A204.1 (cell line): ENCODE data around the gene TUBB4B.
A peak's percentile ranks its signal among the peaks of the same experiment; 100 is the strongest.

ENCODE experiments used
- FAIRE-seq: peaks from 2 replicates; lab custom pipeline; 2012; peaks lifted over from hg19 to GRCh38; lab: Jason Lieb, UNC

TUBB4B gene

GRCh38 chr9:137213160-137214060 lies 27.7 kb upstream of the TUBB4B start:
- FAIRE-seq = no peak

GRCh38 chr9:137214620-137215019 lies 26.5 kb upstream of the TUBB4B start:
- FAIRE-seq = no peak

GRCh38 chr9:137215196-137215986 lies 25.7 kb upstream of the TUBB4B start:
- no peak for FAIRE-seq

GRCh38 chr9:137216188-137216965 lies 24.7 kb upstream of the TUBB4B start:
- FAIRE-seq = no peak

GRCh38 chr9:137217276-137218211 lies 23.5 kb upstream of the TUBB4B start:
- FAIRE-seq = peak; percentile 47

GRCh38 chr9:137218212-137218753 lies 22.8 kb upstream of the TUBB4B start:
- FAIRE-seq = no peak

- no peak for FAIRE-seq
Measured at GRCh38 chr9:137218754-137219271, 22.3 kb upstream of the TUBB4B start.

- FAIRE-seq = no peak
Measured at GRCh38 chr9:137219757-137220316, 21.2 kb upstream of the TUBB4B start.

- no peak for FAIRE-seq
Measured at GRCh38 chr9:137220317-137221094, 20.6 kb upstream of the TUBB4B start.

GRCh38 chr9:137221095-137221505 lies 20.0 kb upstream of the TUBB4B start:
- no peak for FAIRE-seq

GRCh38 chr9:137221506-137222111 lies 19.5 kb upstream of the TUBB4B start:
- FAIRE-seq = no peak

GRCh38 chr9:137222190-137223077 lies 18.7 kb upstream of the TUBB4B start, which contains the start of gene RNF208:
RNF208 (minus strand) TSS chr9:137222240; CDS start chr9:137221212, 1,028 bp downstream.
- no peak for FAIRE-seq

- FAIRE-seq = peak; percentile 97
Measured at GRCh38 chr9:137223078-137223970, 17.8 kb upstream of the TUBB4B start.

GRCh38 chr9:137224830-137225694 lies 16.0 kb upstream of the TUBB4B start, which contains the start of gene CYSRT1:
CYSRT1 (plus strand) TSS chr9:137225174; CDS start chr9:137225622, 448 bp downstream.
- no peak for FAIRE-seq

- no peak for FAIRE-seq
Measured at GRCh38 chr9:137225699-137226331, 15.3 kb upstream of the TUBB4B start.
